ENCODE measurements around the gene VAMP2.

DNA sequence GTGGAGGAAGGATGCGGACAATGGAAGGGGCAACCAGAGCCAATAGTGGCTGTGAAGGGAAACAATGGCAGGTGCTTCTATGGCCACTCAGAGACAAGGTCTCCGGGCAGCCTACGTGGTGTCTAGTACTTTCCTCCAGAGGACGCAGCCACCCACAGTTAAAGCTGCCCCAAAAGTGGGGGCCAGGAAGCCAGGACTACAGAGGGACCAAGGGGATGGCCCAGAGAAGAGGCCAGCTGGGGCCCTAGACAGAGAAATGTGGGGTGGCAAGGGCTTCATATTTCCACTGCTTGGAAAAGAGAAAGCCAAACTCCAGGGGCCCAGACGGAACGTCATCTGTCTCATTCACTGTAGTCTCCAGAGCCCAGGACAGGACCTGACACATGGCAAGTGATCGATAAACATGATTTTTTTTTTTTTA is 9.7 kb downstream of the VAMP2 start:
- TF ChIP-seq, protein P1, sequence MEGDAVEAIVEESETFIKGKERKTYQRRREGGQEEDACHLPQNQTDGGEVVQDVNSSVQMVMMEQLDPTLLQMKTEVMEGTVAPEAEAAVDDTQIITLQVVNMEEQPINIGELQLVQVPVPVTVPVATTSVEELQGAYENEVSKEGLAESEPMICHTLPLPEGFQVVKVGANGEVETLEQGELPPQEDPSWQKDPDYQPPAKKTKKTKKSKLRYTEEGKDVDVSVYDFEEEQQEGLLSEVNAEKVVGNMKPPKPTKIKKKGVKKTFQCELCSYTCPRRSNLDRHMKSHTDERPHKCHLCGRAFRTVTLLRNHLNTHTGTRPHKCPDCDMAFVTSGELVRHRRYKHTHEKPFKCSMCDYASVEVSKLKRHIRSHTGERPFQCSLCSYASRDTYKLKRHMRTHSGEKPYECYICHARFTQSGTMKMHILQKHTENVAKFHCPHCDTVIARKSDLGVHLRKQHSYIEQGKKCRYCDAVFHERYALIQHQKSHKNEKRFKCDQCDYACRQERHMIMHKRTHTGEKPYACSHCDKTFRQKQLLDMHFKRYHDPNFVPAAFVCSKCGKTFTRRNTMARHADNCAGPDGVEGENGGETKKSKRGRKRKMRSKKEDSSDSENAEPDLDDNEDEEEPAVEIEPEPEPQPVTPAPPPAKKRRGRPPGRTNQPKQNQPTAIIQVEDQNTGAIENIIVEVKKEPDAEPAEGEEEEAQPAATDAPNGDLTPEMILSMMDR (IDR thresholded peaks at IDR 0.05; ENCODE audit: insufficient read depth, low read length, poor library complexity, severe bottlenecking) = no peak
- TF ChIP-seq EZH2phosphoT487 (conservative IDR thresholded peaks at IDR 0.05; ENCODE audit: low read length) = no peak
